GM23338 (cell line): ENCODE results near the gene DDX59.

Source experiments
- CREB1 ChIP-seq: fragments of 250-450 bp; sonication (Bioruptor Pico); IDR thresholded peaks from 2 replicates; pipeline ENCODE4 v1.5.0; 2020; ENCODE audit warnings: low read depth, mild to moderate bottlenecking, moderate library complexity
- CTCF ChIP-seq, 2 experiments: fragments of 200-600 bp in 1 of 2; sonication (generic) in 1 of 2; conservative IDR thresholded peaks; 2 replicates each; pipeline versions ENCODE4 v1.5.1 to v1.6.1; 2016 to 2017; ENCODE audit warnings: antibody characterized with exemption in 2 of 2, low read depth in 2 of 2, mild to moderate bottlenecking in 2 of 2, moderate library complexity in 1 of 2
- ETS1 ChIP-seq: IDR thresholded peaks from 2 replicates; pipeline ENCODE4 v1.6.1; 2016; ENCODE audit warnings: antibody characterized with exemption
- EZH2 ChIP-seq: fragments of 200-600 bp; sonication (generic); IDR thresholded peaks from one replicate; pipeline ENCODE4 v1.8.0; 2017; ENCODE audit warnings: antibody characterized with exemption, mild to moderate bottlenecking, low read depth; ENCODE audit not compliant: unreplicated experiment
- EZH2phosphoT487 ChIP-seq: fragments of 200-600 bp; sonication (generic); IDR thresholded peaks from one replicate; pipeline ENCODE4 v1.8.1; 2018; ENCODE audit warnings: antibody characterized with exemption; ENCODE audit not compliant: unreplicated experiment
- NANOG ChIP-seq: IDR thresholded peaks from 2 replicates; pipeline ENCODE4 v1.6.1; 2016; ENCODE audit warnings: antibody characterized with exemption, borderline replicate concordance
- POLR2AphosphoS5 ChIP-seq: IDR thresholded peaks from 2 replicates; pipeline ENCODE4 v1.6.1; 2016; ENCODE audit warnings: antibody characterized with exemption, low read depth
- REST ChIP-seq: IDR thresholded peaks from one replicate; pipeline ENCODE4 v1.6.1; 2018; ENCODE audit warnings: antibody characterized with exemption; ENCODE audit not compliant: unreplicated experiment

DNA sequence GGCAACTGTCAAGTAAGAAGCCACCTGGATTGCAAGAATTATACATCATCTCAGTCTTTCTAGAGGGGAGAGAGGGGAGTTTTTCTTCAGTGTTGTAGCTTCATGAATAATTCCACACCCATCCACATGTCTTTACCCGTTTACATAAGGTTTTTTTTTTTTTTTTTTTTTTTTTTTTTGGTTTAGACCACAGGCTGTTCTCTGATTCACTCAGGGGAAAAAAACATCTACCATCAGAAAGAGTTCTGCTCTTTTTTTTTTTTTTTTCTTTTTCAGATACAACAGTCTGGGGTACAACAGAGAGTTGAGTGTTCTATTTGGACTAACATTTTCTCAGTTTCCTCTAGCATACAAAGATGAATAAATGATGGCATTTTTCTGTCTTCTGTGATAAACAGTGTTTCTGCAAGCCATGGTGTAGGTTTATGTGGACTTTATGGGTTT is 44.3 kb downstream of the DDX59 start:
- TF ChIP-seq EZH2 (no peak), CTCF (conservative IDR thresholded peaks at IDR 0.05; ENCODE audit: low read depth in 2 of 2) (no peak), EZH2phosphoT487 (no peak), POLR2AphosphoS5 (no peak), REST (no peak), ETS1 (no peak), NANOG (no peak), CREB1 (no peak)
